Measurements from ENCODE around the gene OR51M1.
"Not testable (repeated sequence)": the region's sequence is repeated elsewhere in the genome, so short reads cannot be mapped to it uniquely, and the experiment has no call there.

OR51M1 gene, protein sequence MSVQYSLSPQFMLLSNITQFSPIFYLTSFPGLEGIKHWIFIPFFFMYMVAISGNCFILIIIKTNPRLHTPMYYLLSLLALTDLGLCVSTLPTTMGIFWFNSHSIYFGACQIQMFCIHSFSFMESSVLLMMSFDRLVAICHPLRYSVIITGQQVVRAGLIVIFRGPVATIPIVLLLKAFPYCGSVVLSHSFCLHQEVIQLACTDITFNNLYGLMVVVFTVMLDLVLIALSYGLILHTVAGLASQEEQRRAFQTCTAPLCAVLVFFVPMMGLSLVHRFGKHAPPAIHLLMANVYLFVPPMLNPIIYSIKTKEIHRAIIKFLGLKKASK

DNA sequence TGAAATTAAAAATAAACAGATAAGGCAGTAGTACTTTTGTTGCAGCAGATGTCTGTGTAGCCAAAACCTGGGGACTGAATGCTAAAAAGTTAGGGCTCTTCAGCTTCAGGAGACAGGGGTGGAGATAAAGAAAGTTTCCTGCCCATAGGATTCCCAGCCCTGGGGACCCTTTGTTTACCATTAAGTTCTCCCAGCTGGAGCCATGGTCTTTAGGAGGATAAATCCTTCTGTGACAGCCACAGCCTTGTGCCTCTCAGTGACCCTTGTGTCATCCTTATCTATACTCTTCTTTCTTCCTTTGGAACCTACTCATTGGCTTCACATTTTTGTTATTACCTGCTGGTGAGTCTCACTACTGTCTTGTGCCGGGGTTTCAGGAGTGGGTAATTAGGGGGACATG is at the start of gene OR51M1:
Gene OR51M1, plus strand, starts transcription at position 237 of the 400 bp plus-strand sequence. CDS start 5,587 bp downstream, outside the sequence.
- DNase-seq (ENCODE audit: low read depth in 2 of 2): no peak

DNA sequence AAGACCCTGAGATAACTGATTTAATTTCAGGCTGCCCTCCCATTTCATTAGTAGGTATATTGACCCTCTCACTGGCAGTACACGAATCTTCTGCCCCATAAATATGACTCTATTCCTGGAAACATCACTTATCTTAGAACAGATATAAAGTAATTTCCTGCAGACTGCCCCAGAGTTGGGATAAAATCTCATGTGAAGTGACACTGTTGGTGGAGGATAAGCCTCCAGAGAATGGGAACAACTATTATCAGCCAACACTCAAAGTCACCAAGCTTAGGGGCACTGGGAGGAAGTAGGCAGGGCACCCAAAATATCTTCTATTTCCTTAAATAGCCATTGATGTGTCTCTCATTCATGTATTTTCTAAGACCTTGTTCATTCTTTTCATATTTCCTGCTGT is 48.4 kb upstream of the OR51M1 start:
- DNase-seq (ENCODE audit: low read depth in 2 of 2): no peak

DNA sequence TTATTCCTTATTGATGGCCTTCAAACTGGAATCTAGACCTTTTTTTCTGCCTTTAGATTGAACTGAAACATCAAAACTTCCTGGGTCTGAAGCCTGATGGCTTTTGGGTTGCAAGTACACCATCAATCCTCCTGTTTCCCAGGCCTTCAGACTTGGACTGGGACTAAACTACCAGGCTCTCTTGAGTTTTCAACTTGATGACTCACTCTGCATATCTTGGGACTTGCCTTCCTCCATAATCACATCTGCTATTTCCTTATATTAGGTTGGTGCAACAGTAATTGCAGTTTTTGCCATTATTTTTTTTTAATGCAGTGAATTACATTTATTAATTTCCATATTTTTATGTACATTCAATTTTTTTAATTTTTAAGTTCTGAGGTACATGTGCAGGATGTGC is 47.3 kb upstream of the OR51M1 start:
- DNase-seq (ENCODE audit: low read depth in 2 of 2): no peak

DNA sequence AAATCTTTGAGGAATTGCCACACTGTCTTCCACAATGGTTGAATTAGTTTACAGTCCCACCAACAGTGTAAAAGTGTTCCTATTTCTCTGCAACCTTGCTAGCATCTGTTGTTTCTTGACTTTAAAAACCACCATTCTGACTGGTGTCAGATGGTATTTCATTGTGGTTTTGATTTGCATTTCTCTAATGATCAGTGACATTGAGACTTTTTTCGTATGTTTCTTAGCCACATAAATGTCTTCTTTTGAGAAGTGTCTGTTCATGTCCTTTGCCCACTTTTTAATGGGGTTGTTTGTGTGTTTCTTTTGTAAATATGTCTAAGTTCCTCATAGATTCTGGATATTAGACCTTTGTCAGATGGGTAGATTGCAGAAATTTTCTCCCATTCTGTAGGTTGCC is 46.4 kb upstream of the OR51M1 start:
- DNase-seq (ENCODE audit: low read depth in 2 of 2): not testable (repeated sequence)

DNA sequence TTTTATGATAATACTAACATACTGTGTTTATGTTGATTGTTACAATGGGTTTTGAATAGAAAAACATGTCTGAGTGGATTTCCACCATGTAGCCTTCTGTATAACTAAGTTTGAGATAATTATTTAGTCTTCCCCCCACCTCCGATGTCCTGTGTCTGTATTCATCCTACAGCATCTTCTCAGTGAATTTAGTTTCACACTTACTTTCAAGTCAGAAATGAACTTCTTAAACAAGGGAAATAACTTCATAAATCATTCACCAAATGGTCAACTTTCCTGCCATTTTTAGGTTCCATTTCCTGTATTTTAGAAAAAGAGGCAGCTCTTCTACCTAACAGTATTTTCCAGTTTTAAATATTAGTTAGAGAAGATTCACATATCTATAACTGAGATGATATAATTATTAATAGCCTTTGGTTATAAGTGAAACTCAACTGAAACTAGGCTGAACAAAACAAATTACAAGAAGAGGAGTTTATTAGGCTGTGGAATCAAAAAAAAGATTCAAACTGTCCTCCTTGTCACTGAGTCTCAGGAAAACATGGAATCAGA is 43.8 kb upstream of the OR51M1 start:
- DNase-seq (ENCODE audit: low read depth in 2 of 2): no peak

GRCh38 chr11:5343474-5344335 is 39.9 kb upstream of the OR51M1 start, which contains the start of gene OR51B5:
TSS of gene OR51B5 (minus strand) at chr11:5343524. CDS start at chr11:5343524, 0 bp downstream.
- DNase-seq (ENCODE audit: low read depth in 2 of 2): no peak

DNA sequence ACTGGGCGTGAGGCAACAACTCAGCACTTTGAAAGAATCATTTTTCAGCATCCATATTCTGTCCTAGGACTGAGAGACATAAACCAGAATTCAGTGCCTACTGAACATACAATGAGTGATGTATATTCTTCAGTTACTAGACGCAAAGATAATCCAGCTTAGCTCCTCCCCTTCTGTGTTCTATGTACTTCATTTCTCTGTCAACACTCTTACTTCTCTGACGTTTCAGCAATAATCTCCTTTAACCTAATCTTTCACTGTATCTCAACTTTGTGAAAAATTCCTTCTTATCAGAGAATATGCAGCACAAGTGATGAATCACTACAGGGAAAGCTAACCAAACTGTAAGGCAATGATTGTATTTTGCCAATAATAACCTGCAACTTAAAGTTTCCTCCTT is 37.8 kb upstream of the OR51M1 start:
- no peak for DNase-seq (ENCODE audit: low read depth in 2 of 2)

DNA sequence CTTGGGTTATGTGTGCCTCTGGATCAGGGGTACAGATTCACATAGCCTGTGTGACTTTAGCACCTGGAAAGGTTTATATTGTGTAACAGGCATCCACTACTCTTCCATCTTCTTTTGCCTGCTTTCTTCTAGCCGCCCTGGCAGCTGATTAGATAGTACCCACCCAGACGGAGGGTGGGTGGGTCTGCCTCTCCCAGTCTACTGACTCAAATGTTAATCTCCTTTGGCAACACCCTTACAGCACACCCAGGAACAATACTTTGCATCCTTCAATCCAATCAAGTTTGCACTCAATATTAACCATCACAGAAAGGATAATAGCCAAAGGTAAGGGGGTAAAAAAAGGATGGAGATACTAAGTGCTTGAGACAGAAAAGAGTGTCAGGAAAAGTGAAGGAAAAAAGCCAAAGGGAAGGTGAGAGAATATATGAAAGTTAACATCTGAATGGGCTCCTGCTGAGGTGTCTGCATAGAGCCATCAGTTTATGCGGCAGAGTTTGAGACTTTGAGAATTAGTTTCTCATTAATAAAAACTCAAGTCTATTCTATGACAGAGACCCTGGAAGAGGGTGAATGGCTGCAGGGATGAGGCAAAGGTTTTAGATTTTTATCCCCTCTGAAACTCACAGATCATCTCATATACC is 34.9 kb upstream of the OR51M1 start:
- no peak for DNase-seq (ENCODE audit: low read depth in 2 of 2)

DNA sequence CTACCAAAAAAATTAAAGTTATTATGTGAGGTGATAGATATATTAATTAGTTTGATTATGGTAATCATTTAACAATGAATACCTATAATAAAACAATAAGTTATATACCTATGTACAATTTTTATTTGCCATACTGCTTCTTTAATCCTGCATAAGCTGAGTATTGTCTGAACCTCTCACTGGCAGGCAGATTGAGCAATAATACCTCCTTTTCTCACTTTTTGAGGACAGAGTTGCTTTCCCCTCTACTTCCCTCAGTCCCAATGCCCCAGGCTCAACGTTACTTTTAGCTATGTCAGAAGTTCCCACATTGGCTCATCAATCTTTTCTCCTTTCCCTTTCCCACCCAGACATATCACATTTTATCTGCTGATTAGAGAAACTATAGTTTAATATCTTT is 34.1 kb upstream of the OR51M1 start:
- no peak for DNase-seq (ENCODE audit: low read depth in 2 of 2)

DNA sequence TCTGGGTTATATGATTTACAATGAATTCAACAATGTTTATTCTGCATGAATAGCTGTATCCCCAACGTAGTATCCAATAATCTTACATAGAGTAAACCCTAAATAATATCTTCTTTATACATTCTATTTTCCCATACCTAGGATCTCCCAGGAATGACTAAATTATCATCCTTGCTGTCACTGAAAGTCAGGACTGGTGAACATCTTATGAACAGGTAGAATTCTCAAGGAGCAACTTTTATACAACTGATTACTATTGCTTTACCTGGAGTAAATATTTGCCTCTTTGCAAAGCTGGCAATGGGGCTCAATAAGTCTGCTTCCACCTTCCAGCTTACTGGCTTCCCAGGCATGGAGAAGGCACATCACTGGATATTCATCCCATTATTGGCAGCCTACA is 32.4 kb upstream of the OR51M1 start, which contains the start of gene OR51B6:
Gene OR51B6, plus strand, starts transcription at position 301 of the 400 bp plus-strand sequence. Its CDS starts 0 bp downstream, at position 301.
- DNase-seq (ENCODE audit: low read depth in 2 of 2): no peak

GRCh38 chr11:5356031-5356430 is 27.6 kb upstream of the OR51M1 start:
- not testable (repeated sequence) for DNase-seq (ENCODE audit: low read depth in 2 of 2)

DNA sequence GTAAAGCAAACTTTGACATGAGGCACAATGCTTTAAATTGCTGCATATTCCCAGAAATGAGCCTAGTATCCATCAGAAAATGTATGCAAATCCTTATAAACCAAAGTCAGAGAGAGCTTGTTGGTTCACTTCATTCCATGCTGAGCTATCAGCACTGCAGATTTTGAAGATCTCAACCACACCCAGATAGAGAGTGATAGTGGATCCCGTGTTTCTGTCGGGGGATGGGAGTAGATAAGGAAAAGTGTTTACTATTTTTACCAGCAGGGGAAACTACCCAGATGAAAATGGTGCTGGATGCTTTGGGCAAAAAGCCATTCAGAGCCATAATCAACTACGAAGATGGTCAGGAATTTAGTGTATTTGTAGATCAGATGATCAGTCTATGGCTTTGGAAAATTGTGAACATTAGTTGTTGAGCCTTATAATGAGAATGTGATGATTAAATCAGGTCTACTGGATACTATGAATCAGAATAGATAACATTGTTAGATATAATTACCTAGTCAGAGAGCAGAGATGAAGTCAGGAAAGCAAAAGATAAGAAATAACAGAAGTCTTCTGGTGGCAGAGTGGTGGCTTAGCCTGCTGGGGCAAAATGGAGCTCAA is 21.5 kb upstream of the OR51M1 start:
- no peak for DNase-seq (ENCODE audit: low read depth in 2 of 2)

GRCh38 chr11:5363679-5364078 is 19.9 kb upstream of the OR51M1 start:
- no peak for DNase-seq (ENCODE audit: low read depth in 2 of 2)

- peak; percentile 42 to 45 for DNase-seq (ENCODE audit: low read depth in 2 of 2)
Measured at GRCh38 chr11:5364214-5364613, 19.4 kb upstream of the OR51M1 start.

DNA sequence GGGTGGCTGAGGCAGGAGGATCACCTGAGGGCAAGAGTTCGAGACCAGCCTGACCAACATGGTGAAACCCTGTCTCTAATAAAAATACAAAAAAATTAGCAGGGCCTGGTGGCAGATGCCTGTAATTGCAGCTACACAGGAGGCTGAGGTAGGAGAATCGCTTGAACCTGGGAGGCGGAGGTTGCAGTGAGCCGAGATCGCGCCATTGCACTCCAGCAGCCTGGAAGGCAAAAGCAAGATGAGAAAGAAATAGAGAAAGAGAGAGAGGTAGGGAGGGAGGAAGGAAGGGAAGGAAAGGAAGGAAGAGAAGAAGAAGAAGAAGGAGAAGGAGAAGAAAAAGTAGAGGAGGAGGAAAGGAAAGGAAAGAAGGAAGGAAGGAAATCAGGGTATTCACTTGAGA is 17.2 kb upstream of the OR51M1 start:
- DNase-seq (ENCODE audit: low read depth in 2 of 2): not testable (repeated sequence)

GRCh38 chr11:5366856-5367255 is 16.8 kb upstream of the OR51M1 start:
- no peak for DNase-seq (ENCODE audit: low read depth in 2 of 2)

DNA sequence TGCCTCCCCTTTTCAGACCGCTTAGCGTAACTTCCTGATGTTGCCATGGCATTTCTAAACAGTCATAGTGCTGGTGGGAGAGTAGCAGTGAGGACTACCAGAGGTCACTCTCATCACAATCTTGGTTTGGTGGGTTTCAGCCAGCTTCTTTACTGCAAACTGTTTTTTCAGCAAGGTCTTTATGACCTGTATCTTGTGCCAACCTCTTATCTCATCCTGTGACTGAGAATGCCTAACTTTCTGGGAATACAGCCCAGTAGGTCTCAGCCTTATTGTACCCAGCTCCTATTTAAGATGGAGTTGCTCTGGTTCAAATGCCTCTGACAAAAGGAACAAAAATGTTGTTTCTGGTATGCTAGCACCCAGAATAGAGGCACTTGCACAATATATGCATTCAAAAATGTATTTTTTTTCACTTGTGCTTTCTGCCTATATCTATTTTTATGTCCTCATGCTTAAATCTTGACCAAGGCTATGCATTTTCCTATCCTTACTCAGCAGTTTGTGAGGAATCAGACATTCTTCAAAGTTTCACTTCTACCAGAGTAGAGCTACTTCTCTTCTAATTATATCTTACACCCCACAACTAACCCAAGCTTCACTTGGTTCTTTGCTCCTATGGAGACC is 16.1 kb upstream of the OR51M1 start:
- DNase-seq (ENCODE audit: low read depth in 2 of 2): peak; percentile 47 to 58

- DNase-seq (ENCODE audit: low read depth in 2 of 2): no peak
Measured at GRCh38 chr11:5368502-5369043, 15.0 kb upstream of the OR51M1 start.

DNA sequence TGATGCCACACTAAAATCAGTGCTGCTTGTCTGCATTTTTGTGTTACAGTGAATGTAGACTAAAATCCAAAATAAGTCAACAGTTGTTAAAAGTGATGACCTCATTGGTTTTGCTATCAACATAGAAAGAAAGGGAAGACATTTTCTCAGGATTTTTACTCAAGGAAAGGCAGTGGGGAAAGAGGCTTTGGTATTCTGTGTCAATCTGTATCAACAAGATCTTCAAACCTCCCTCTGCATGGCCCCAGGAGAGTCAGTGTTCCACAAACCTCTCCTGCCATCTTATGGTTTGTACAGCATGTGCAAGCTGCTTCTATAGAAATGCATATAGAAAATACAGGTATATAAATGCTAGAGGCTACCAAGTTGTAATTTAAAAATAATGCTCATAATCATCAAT is 13.8 kb upstream of the OR51M1 start:
- DNase-seq (ENCODE audit: low read depth in 2 of 2): peak in 1 of 2 experiments; percentile 29

DNA sequence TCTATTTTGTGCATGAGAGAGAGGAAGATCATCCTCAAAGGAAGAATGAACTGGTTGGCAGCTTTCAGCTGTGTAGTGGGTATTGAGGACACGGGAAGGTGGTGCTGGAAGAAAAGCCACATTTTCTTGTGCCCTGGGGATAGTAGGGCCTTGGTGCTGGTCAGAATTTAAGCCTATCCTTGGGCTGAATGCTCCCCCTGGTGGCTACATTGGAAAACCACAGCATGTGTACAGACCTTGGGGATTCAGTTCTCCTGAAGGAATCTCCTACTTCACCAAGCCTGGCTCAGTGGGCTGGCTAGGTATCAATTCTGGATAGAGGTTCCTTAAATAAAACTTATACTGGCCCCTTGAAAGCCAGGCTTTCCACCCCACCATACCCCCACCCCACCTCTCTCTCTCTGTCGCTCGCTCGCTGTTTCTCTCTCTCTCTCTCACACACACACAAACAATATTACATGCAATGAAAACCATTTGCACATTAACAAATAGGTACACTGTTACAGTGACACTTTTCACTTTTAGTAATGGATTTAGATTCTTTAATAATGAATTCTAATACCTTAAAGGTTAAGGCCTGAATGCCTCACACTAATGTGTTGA is 2.8 kb upstream of the OR51M1 start:
- peak in 1 of 2 experiments; percentile 17 for DNase-seq (ENCODE audit: low read depth in 2 of 2)
